H1 (cell line): ENCODE measurements around the gene MZF1. TPM values are rescaled to one million over a fixed set of nuclear protein-coding genes. Genes with fewer than 3 reads are reported as not detected.

Experiments
- CTCF ChIA-PET: fragments of 300-600 bp; sonication (Branson Sonifier 250); formaldehyde crosslinking; loops from one replicate; lab custom pipeline; 2021; ENCODE audit not compliant: partially characterized antibody; lab: Charles Lee
- POLR2A ChIA-PET: fragments of 300-600 bp; sonication (Branson Sonifier 250); formaldehyde crosslinking; loops from one replicate; lab custom pipeline; 2021; ENCODE audit warnings: inconsistent platforms; ENCODE audit not compliant: partially characterized antibody; lab: Charles Lee
- DNase-seq, 2 experiments: peaks; one replicate each; pipeline versions ENCODE4 v3.0.0 to v3.0.0-alpha.2; 2010 to 2022; ENCODE audit warnings: low spot score in 2 of 2, low read depth in 1 of 2, mixed read lengths in 1 of 2
- FAIRE-seq: peaks from 2 replicates; lab custom pipeline; 2011; peaks lifted over from hg19 to GRCh38; lab: Jason Lieb, UNC
- H2AFZ ChIP-seq: 2 replicates; pipeline ENCODE4 v1.8.1; 2012; ENCODE audit warnings: low read length, inconsistent platforms
- H2AK5ac ChIP-seq: 2 replicates; pipeline ENCODE4 v1.6.1; 2013; ENCODE audit warnings: low read depth, low read length
- H2BK120ac ChIP-seq: replicated peaks from 2 replicates; pipeline ENCODE3; 2013; ENCODE audit warnings: low read depth, low read length, inconsistent platforms
- H2BK12ac ChIP-seq: 2 replicates; pipeline ENCODE4 v1.6.1; 2013; ENCODE audit warnings: low read depth, low read length
- H2BK15ac ChIP-seq: 2 replicates; pipeline ENCODE4 v1.6.1; 2013; ENCODE audit warnings: low read length
- H2BK20ac ChIP-seq: 2 replicates; pipeline ENCODE4 v1.6.1; 2013; ENCODE audit warnings: low read length
- H2BK5ac ChIP-seq: 2 replicates; pipeline ENCODE4 v1.6.1; 2013; ENCODE audit warnings: low read depth, low read length
- H3K14ac ChIP-seq: 2 replicates; pipeline ENCODE4 v1.6.1; 2013; ENCODE audit warnings: inconsistent platforms; ENCODE audit not compliant: insufficient read length
- H3K18ac ChIP-seq: 2 replicates; pipeline ENCODE4 v1.6.1; 2013; ENCODE audit warnings: low read length; ENCODE audit errors: extremely low read depth
- H3K23ac ChIP-seq: 2 replicates; pipeline ENCODE4 v1.6.1; 2013; ENCODE audit warnings: inconsistent platforms; ENCODE audit not compliant: insufficient read length
- H3K23me2 ChIP-seq: 2 replicates; pipeline ENCODE4 v1.6.1; 2013; ENCODE audit warnings: low read depth, low read length
- H3K27ac ChIP-seq: 2 replicates; pipeline ENCODE4 v1.6.1; 2011; ENCODE audit warnings: low read depth, low read length, inconsistent platforms
- H3K27me3 ChIP-seq, 4 experiments: replicated peaks in 1 of 4; 1 replicate in 1 of 4; 2 replicates in 3 of 4; pipeline versions ENCODE4 v1.6.1 to v1.8.1; 2011 to 2013; ENCODE audit warnings: low read length in 3 of 4, mild to moderate bottlenecking in 3 of 4, inconsistent platforms in 2 of 4, mixed read lengths in 2 of 4, moderate library complexity in 1 of 4; ENCODE audit not compliant: control insufficient read depth in 3 of 4, insufficient read depth in 3 of 4; ENCODE audit errors: extremely low read depth in 1 of 4
- H3K36me3 ChIP-seq, 4 experiments: 2 replicates each; pipeline versions ENCODE4 v1.6.1 to v1.8.1; 2011 to 2013; ENCODE audit warnings: mild to moderate bottlenecking in 4 of 4, low read length in 3 of 4, moderate library complexity in 2 of 4, control low read depth in 1 of 4, inconsistent platforms in 1 of 4; ENCODE audit not compliant: insufficient read depth in 4 of 4, control insufficient read depth in 2 of 4
- H3K4ac ChIP-seq: replicated peaks from 2 replicates; pipeline ENCODE3; 2013; ENCODE audit warnings: low read length, low read depth, mixed read lengths, inconsistent platforms; ENCODE audit not compliant: insufficient read length
- H3K4me1 ChIP-seq, 4 experiments: replicated peaks in 1 of 4; 1 replicate in 1 of 4; 2 replicates in 3 of 4; pipeline versions ENCODE4 v1.6.1 to v1.8.1; 2011 to 2013; ENCODE audit warnings: low read length in 3 of 4, inconsistent platforms in 2 of 4, mixed read lengths in 1 of 4; ENCODE audit not compliant: insufficient read depth in 4 of 4, control insufficient read depth in 3 of 4
- H3K4me2 ChIP-seq, 2 experiments: 2 replicates each; pipeline versions ENCODE4 v1.6.1 to v1.8.1; 2011 to 2013; ENCODE audit warnings: low read depth in 2 of 2, low read length in 2 of 2, control low read depth in 1 of 2, inconsistent platforms in 1 of 2, mild to moderate bottlenecking in 1 of 2; ENCODE audit not compliant: insufficient read depth in 1 of 2
- H3K4me3 ChIP-seq, 4 experiments: fragments of 200-600, 300-600 bp in 1 of 4; sonication (generic), shearing (Covaris generic), sonication (Bioruptor Twin) in 1 of 4; 2 replicates each; pipeline versions ENCODE4 v1.5.1 to v1.8.1; 2011 to 2016; ENCODE audit warnings: low read length in 4 of 4, low read depth in 3 of 4, control low read depth in 2 of 4, inconsistent platforms in 2 of 4, mild to moderate bottlenecking in 2 of 4, mixed read lengths in 1 of 4, moderate library complexity in 1 of 4; ENCODE audit not compliant: insufficient read depth in 2 of 4; ENCODE audit errors: extremely low read depth in 1 of 4
- H3K56ac ChIP-seq: replicated peaks from 2 replicates; pipeline ENCODE3; 2013; ENCODE audit warnings: low read depth, mild to moderate bottlenecking, mixed read lengths, low read length, inconsistent platforms; ENCODE audit not compliant: insufficient read length
- H3K79me1 ChIP-seq: 2 replicates; pipeline ENCODE4 v1.6.1; 2013; ENCODE audit warnings: low read depth, low read length, control low read depth
- H3K79me2 ChIP-seq, 2 experiments: 2 replicates each; pipeline versions ENCODE4 v1.6.1 to v1.8.1; 2012 to 2013; ENCODE audit warnings: low read length in 2 of 2, mild to moderate bottlenecking in 2 of 2, inconsistent platforms in 1 of 2; ENCODE audit not compliant: insufficient read depth in 2 of 2, control insufficient read depth in 1 of 2
- H3K9ac ChIP-seq, 4 experiments: replicated peaks in 1 of 4; 1 replicate in 1 of 4; 2 replicates in 3 of 4; pipeline versions ENCODE4 v1.6.1 to v1.8.1; 2011 to 2013; ENCODE audit warnings: low read depth in 3 of 4, low read length in 3 of 4, control low read depth in 2 of 4, mild to moderate bottlenecking in 2 of 4, moderate library complexity in 2 of 4, inconsistent platforms in 1 of 4; ENCODE audit errors: extremely low read depth in 1 of 4
- H3K9me3 ChIP-seq, 2 experiments: 2 replicates each; pipeline versions ENCODE4 v1.6.1 to v1.8.1; 2012 to 2013; ENCODE audit warnings: mild to moderate bottlenecking in 2 of 2, moderate library complexity in 2 of 2, control low read depth in 1 of 2, inconsistent platforms in 1 of 2, low read depth in 1 of 2, low read length in 1 of 2, mixed read lengths in 1 of 2; ENCODE audit not compliant: insufficient read depth in 2 of 2
- H4K20me1 ChIP-seq, 2 experiments: replicated peaks in 1 of 2; 2 replicates each; pipeline versions ENCODE3 to v1.8.1; 2011 to 2013; ENCODE audit warnings: inconsistent platforms in 2 of 2, low read length in 2 of 2, mild to moderate bottlenecking in 1 of 2; ENCODE audit not compliant: insufficient read depth in 2 of 2, control insufficient read depth in 1 of 2
- H4K5ac ChIP-seq: 2 replicates; pipeline ENCODE4 v1.6.1; 2013; ENCODE audit warnings: low read length, low read depth, mixed read lengths, inconsistent platforms; ENCODE audit not compliant: insufficient read length
- H4K8ac ChIP-seq: 2 replicates; pipeline ENCODE4 v1.8.0; 2013; ENCODE audit warnings: mild to moderate bottlenecking, moderate library complexity, low read length, inconsistent platforms; ENCODE audit not compliant: insufficient read depth; ENCODE audit errors: extremely low read depth
- H4K91ac ChIP-seq: replicated peaks from 2 replicates; pipeline ENCODE3; 2013; ENCODE audit warnings: low read length, mixed read lengths, inconsistent platforms; ENCODE audit not compliant: insufficient read length
- BCL11A ChIP-seq, 2 experiments: IDR thresholded peaks; one replicate each; pipeline ENCODE4 v1.6.1; 2011; ENCODE audit warnings: low read depth in 2 of 2, low read length in 2 of 2, mild to moderate bottlenecking in 2 of 2
- CBX5 ChIP-seq: fragments of 300-800, 300-1000 bp; sonication (generic); IDR thresholded peaks from 2 replicates; pipeline ENCODE4 v1.7.1; 2016; ENCODE audit warnings: antibody characterized with exemption, low read length, low read depth
- CREB1 ChIP-seq: IDR thresholded peaks from 2 replicates; pipeline ENCODE4 v1.6.1; 2012; ENCODE audit warnings: inconsistent platforms
- EGR1 ChIP-seq: IDR thresholded peaks from 2 replicates; pipeline ENCODE4 v1.6.1; 2011; ENCODE audit warnings: low read depth, low read length, borderline replicate concordance
- RBBP5 ChIP-seq: IDR thresholded peaks from 2 replicates; pipeline ENCODE4 v1.7.1; 2012; ENCODE audit warnings: low read depth, mild to moderate bottlenecking, inconsistent platforms, low read length, moderate library complexity, borderline replicate concordance
- RFX5 ChIP-seq: IDR thresholded peaks from 2 replicates; pipeline ENCODE4 v1.6.1; 2011; ENCODE audit warnings: low read depth, low read length, improper control_type of control experiment, borderline replicate concordance
- RXRA ChIP-seq: IDR thresholded peaks from 2 replicates; pipeline ENCODE4 v1.6.1; 2011; ENCODE audit warnings: low read depth, mild to moderate bottlenecking, low read length, moderate library complexity; ENCODE audit not compliant: insufficient read depth
- SRF ChIP-seq: IDR thresholded peaks from 2 replicates; pipeline ENCODE4 v1.6.1; 2011; ENCODE audit warnings: mild to moderate bottlenecking, low read depth, low read length, moderate library complexity
- WGBS, 2 experiments: shearing (Covaris generic) in 1 of 2; methylation state at CpG; one replicate each; pipeline versions ENCODE4 v1.1.6 to v1.1.7; 2013 to 2015; ENCODE audit warnings: low lambda C conversion rate in 2 of 2, mixed read lengths in 2 of 2, inconsistent platforms in 1 of 2, low coverage in 1 of 2, missing lambda C conversion rate in 1 of 2; ENCODE audit not compliant: insufficient replicate concordance in 2 of 2, insufficient coverage in 1 of 2, insufficient read length in 1 of 2; ENCODE audit errors: extremely low coverage in 1 of 2, missing lambda C conversion rate in 1 of 2; 5-methylcytosine and 5-hydroxymethylcytosine counted together
- polyA plus RNA-seq, 7 experiments: library from polyadenylated mRNA; depleted of rRNA in 3 of 7; stranded (reverse) in 5 of 7; unstranded in 2 of 7; fragments of >200 nt in 5 of 7; fragments of 200-250 nt in 2 of 7; gene quantifications; 1 replicate in 5 of 7; 2 replicates in 1 of 7; 4 replicates in 1 of 7; pipeline versions ENCODE4 v1.2.1 to v1.2.3, GENCODE V29; 2011 to 2013; ENCODE audit warnings: missing spikeins in 2 of 7, mixed read lengths in 2 of 7
- total RNA-seq: library from RNA; stranded (reverse); fragmentation: NEBNext Ultra II Directional; extraction: Animal tissue kit (Norgen Biotek cat#: 25700); gene quantifications from 2 replicates; pipeline ENCODE4 v1.2.1, GENCODE V29; 2021
- TF ChIP-seq, protein P1 (sequence below): IDR thresholded peaks from 2 replicates; pipeline ENCODE4 v1.6.1; 2011; ENCODE audit warnings: low read depth, mild to moderate bottlenecking, low read length; ENCODE audit not compliant: insufficient read depth
- TF ChIP-seq, protein P2 (sequence below): IDR thresholded peaks from 2 replicates; pipeline ENCODE4 v1.6.1; 2012; ENCODE audit warnings: low read length, inconsistent platforms

MZF1 gene
- total and polyA plus RNA-seq, 2 of the 8 experiments (the other 6 are each of a cell fraction or from before 2014, with no cell fraction given) = 15.2 to 25.0 TPM

DNA sequence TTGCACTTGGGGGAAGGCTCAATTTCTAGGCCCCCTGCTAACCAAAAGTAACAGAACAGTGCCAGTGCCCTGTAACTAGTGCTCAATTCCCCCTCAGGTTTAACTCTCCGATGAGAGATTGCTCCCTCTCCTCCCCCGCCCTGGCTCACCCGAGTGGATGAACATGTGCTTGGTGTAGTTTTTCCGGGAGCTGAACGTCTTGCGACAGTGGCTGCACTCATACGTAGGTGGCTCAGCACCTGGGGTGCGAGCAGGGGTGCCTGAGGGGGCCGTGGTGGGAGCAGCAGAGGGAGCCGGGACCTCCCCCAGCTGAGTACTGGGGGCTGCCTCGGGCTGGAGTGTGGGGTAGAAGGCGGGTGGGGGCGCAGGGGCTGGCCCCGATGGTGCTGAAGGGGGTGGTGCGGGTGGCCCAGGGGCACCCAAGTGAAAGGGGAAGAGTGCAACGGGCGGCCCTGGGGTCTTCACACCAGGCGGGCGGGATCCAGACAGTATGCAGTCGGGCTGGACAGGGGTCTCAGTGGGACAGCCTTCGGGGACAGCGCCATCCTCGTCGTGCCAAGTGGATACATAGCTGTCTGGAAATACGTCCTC is 56.8 kb downstream of the MZF1 start:
- Histone ChIP-seq H3K14ac (no peak overlapping the region), H3K36me3 (peaks cover 0 to 9% (median 2%) of the 10 kb centered on the region in 4 experiments; a peak in 2 of 8 replicates), H3K27ac (0 out of 2 replicates have a peak overlapping the region, but pooled peaks have one; percentile 28), H4K91ac (no peak overlapping the region), H3K9me3 (no peaks in the 10 kb centered on the region), H2BK12ac (no peak overlapping the region), H3K4ac (no peak overlapping the region), H3K79me2 (peaks cover 0 to 17% of the 10 kb centered on the region in 2 experiments; a peak in 1 of 4 replicates), H3K79me1 (peaks cover 5% of the 10 kb centered on the region), H2BK120ac (no peak overlapping the region), H2BK5ac (0 out of 2 replicates have a peak overlapping the region, but pooled peaks have one; percentile 52), H3K4me2 (peak overlapping the region; percentile 36 to 58; a peak in 1 of 4 replicates), H2AFZ (no peak overlapping the region), H3K56ac (no peak overlapping the region), H3K9ac (no peak overlapping the region), H2BK20ac (no peak overlapping the region), H3K27me3 (no peaks in the 10 kb centered on the region), H4K20me1 (peaks cover 2 to 9% of the 10 kb centered on the region in 2 experiments), H2BK15ac (no peak overlapping the region), H3K23me2 (peaks cover 11% of the 10 kb centered on the region), H4K8ac (peak overlapping the region; percentile 51; the same call in 1 of the 2 replicates), H3K23ac (no peak overlapping the region), H3K4me1 (peaks cover 0 to 30% (median 18%) of the 10 kb centered on the region in 4 experiments; a peak in 6 of 7 replicates), H3K18ac (no peak overlapping the region), H2AK5ac (no peak overlapping the region), H4K5ac (no peak overlapping the region), H3K4me3 (peak overlapping the region in 2 of 4 experiments; percentile 3 to 16; a peak in 1 of 8 replicates)
- WGBS, 2 experiments = 91% methylated on average over 14 of the region's 25 CpGs; no CpG with 5 or more reads in 1 of the 2 experiments
- ChIA-PET CTCF (interaction anchor here (0.6 to 5.2 kb wide), 5 partner anchors 17 to 80 kb away, joined by 3 to 27 read pairs (median 3); no protein-coding TSS in a partner anchor), POLR2A (interaction anchor here (0.5 to 21.3 kb wide), 10 partner anchors 16 to 333 kb away, joined by 3 to 650 read pairs (median 9); partner anchors contain the start of genes CHMP2A, TRIM28, UBE2M and ZNF497)
- FAIRE-seq (no peak), DNase-seq (no peak)
- TF ChIP-seq RXRA (no peak), RBBP5 (no peak), BCL11A (IDR thresholded peaks at IDR 0.05; ENCODE audit: low read depth in 2 of 2, low read length in 2 of 2) (no peak), CBX5 (no peak), CREB1 (no peak), RFX5 (no peak), EGR1 (no peak), SRF (no peak)
- TF ChIP-seq, protein P1, sequence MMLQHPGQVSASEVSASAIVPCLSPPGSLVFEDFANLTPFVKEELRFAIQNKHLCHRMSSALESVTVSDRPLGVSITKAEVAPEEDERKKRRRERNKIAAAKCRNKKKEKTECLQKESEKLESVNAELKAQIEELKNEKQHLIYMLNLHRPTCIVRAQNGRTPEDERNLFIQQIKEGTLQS = no peak
- TF ChIP-seq, protein P2, sequence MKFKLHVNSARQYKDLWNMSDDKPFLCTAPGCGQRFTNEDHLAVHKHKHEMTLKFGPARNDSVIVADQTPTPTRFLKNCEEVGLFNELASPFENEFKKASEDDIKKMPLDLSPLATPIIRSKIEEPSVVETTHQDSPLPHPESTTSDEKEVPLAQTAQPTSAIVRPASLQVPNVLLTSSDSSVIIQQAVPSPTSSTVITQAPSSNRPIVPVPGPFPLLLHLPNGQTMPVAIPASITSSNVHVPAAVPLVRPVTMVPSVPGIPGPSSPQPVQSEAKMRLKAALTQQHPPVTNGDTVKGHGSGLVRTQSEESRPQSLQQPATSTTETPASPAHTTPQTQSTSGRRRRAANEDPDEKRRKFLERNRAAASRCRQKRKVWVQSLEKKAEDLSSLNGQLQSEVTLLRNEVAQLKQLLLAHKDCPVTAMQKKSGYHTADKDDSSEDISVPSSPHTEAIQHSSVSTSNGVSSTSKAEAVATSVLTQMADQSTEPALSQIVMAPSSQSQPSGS = no peak
